SK-N-SH treated with all-trans-retinoic acid at 6 μM for 48 hours (cell line): ENCODE measurements around the gene SYNE1.

ENCODE experiments used
- ARNTL ChIP-seq: fragments of 450-650 bp; formaldehyde crosslinking; IDR thresholded peaks from 2 replicates; pipeline ENCODE4 v1.5.0; 2020; ENCODE audit warnings: low read depth, mild to moderate bottlenecking, moderate library complexity, borderline replicate concordance
- BACH2 ChIP-seq: fragments of 250-450 bp; sonication (Bioruptor Pico); IDR thresholded peaks from 2 replicates; pipeline ENCODE4 v1.9.0; 2021; ENCODE audit warnings: mild to moderate bottlenecking, borderline replicate concordance
- GLIS3 ChIP-seq: fragments of 250-450 bp; sonication (Bioruptor Pico); IDR thresholded peaks from 2 replicates; pipeline ENCODE4 v1.5.0; 2020; ENCODE audit warnings: mild to moderate bottlenecking, moderate library complexity
- OSR1 ChIP-seq: fragments of 250-450 bp; sonication (Bioruptor Pico); IDR thresholded peaks from 2 replicates; pipeline ENCODE4 v1.8.0; 2022; ENCODE audit warnings: moderate library complexity, mild to moderate bottlenecking, inconsistent platforms
- RARB ChIP-seq: fragments of 250-450 bp; sonication (Bioruptor Pico); IDR thresholded peaks from 2 replicates; pipeline ENCODE4 v1.8.0; 2021; ENCODE audit warnings: mild to moderate bottlenecking, moderate library complexity
- TOX ChIP-seq: fragments of 250-450 bp; sonication (Bioruptor Pico); IDR thresholded peaks from 2 replicates; pipeline ENCODE4 v1.8.0; 2021; ENCODE audit warnings: mild to moderate bottlenecking, moderate library complexity, borderline replicate concordance
- ZFP3 ChIP-seq: fragments of 250-450 bp; sonication (Bioruptor Pico); IDR thresholded peaks from 2 replicates; pipeline ENCODE4 v1.5.0; 2020; ENCODE audit warnings: mild to moderate bottlenecking, moderate library complexity
- ZFP30 ChIP-seq: fragments of 450-650 bp; formaldehyde crosslinking; IDR thresholded peaks from 2 replicates; pipeline ENCODE4 v1.5.0; 2022; ENCODE audit warnings: mild to moderate bottlenecking, moderate library complexity
- TF ChIP-seq, protein P1 (sequence below): fragments of 250-450 bp; sonication (Bioruptor Pico); IDR thresholded peaks from 2 replicates; pipeline ENCODE4 v1.8.0; 2020; ENCODE audit warnings: mild to moderate bottlenecking, moderate library complexity, borderline replicate concordance

DNA sequence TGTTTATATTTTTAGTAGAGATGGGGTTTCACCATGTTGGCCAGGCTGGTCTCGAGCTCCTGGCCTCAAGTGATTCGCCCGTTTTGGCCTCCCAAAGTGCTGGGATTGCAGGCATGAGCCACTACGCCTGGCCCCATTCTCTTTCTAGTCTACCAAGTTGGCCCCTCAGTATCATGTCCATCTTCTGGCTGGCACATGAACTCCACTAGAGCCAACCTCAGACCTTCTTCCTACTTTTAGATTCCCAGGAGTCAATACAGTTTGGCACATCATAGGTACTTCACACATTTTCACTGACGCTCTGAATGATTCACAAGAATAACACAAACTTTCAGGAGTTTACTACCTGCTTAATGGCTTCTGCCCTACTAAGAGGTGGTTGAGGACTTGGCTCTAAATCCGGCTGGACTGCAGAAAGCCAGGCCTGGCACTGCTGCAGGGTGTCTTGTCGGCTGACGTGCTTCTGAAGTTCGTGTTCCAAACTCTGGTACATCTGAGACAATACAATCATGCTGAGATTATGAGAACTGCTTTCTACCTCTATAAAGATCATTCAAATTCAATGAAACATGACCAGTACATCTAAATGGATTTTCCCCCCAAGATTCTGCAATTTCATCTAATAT lies 293.3 kb downstream of the SYNE1 start:
- TF ChIP-seq ARNTL (no peak), GLIS3 (no peak), OSR1 (no peak), RARB (no peak), BACH2 (CRISPR knock-in tag) (no peak), ZFP3 (no peak), TOX (no peak), ZFP30 (CRISPR knock-in tag) (no peak)
- TF ChIP-seq, protein P1, sequence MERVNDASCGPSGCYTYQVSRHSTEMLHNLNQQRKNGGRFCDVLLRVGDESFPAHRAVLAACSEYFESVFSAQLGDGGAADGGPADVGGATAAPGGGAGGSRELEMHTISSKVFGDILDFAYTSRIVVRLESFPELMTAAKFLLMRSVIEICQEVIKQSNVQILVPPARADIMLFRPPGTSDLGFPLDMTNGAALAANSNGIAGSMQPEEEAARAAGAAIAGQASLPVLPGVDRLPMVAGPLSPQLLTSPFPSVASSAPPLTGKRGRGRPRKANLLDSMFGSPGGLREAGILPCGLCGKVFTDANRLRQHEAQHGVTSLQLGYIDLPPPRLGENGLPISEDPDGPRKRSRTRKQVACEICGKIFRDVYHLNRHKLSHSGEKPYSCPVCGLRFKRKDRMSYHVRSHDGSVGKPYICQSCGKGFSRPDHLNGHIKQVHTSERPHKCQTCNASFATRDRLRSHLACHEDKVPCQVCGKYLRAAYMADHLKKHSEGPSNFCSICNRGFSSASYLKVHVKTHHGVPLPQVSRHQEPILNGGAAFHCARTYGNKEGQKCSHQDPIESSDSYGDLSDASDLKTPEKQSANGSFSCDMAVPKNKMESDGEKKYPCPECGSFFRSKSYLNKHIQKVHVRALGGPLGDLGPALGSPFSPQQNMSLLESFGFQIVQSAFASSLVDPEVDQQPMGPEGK = no peak
